Panc1 (cell line): Measurements from ENCODE around the gene NELFE. TPM values are rescaled to one million over a fixed set of nuclear protein-coding genes. Genes with fewer than 3 reads are reported as not detected.
"Not testable (repeated sequence)": the region's sequence is repeated elsewhere in the genome, so short reads cannot be mapped to it uniquely, and the experiment has no call there.

Source experiments
- ATAC-seq: fragments of 200-7000 bp; cut with Tn5 transposase; 2 replicates; pipeline ENCODE4 v1.9.1; 2020; ENCODE audit warnings: mild to moderate bottlenecking, moderate library complexity
- BruUV-seq: library from RNA; stranded (reverse); fragments of 400-500 nt; replicated peaks from 2 replicates; lab custom pipeline; 2021; lab: Mats Ljungman, UMichigan
- CTCF ChIA-PET: fragments of 300-600 bp; sonication (Branson Sonifier 250); formaldehyde crosslinking; loops from one replicate; lab custom pipeline; 2022; ENCODE audit warnings: antibody characterized with exemption; lab: Charles Lee
- POLR2A ChIA-PET: fragments of 300-600 bp; sonication (Branson Sonifier 250); formaldehyde crosslinking; loops from one replicate; lab custom pipeline; 2022; ENCODE audit warnings: antibody characterized with exemption; lab: Charles Lee
- DNase-seq: peaks from one replicate; pipeline ENCODE4 v3.0.0-alpha.2; 2010; ENCODE audit warnings: low read depth, low spot score
- H3K27ac ChIP-seq: 2 replicates; pipeline ENCODE4 v1.5.1; 2011; ENCODE audit warnings: mild to moderate bottlenecking, low read length, inconsistent platforms
- H3K27me3 ChIP-seq: fragments of 200-500 bp; sonication (Bioruptor generic); 2 replicates; pipeline ENCODE4 v1.6.0; 2014; ENCODE audit warnings: low read length, inconsistent platforms; ENCODE audit not compliant: control insufficient read depth, insufficient read depth
- H3K36me3 ChIP-seq: fragments of 200-500 bp; sonication (Bioruptor generic); 2 replicates; pipeline ENCODE4 v1.5.1; 2014; ENCODE audit warnings: inconsistent platforms, mild to moderate bottlenecking, low read length, moderate library complexity; ENCODE audit not compliant: control insufficient read depth, insufficient read depth
- H3K4me1 ChIP-seq: 2 replicates; pipeline ENCODE4 v1.5.1; 2011; ENCODE audit warnings: inconsistent platforms, mild to moderate bottlenecking, low read length, moderate library complexity; ENCODE audit not compliant: control insufficient read depth, insufficient read depth
- H3K4me3 ChIP-seq, 2 experiments: 2 replicates each; pipeline ENCODE4 v1.5.1; 2011 to 2012; ENCODE audit warnings: low read depth in 2 of 2, low read length in 2 of 2, mild to moderate bottlenecking in 2 of 2, inconsistent platforms in 1 of 2, moderate library complexity in 1 of 2
- H3K9me3 ChIP-seq: fragments of 200-500 bp; sonication (Bioruptor generic); 2 replicates; pipeline ENCODE4 v1.5.1; 2014; ENCODE audit warnings: low read depth, mild to moderate bottlenecking, inconsistent platforms, low read length, moderate library complexity; ENCODE audit not compliant: control insufficient read depth, insufficient read depth
- POLR2AphosphoS5 ChIP-seq: IDR thresholded peaks from 2 replicates; pipeline ENCODE4 v1.6.1; 2012; ENCODE audit warnings: mild to moderate bottlenecking, low read depth, low read length, moderate library complexity
- SIN3A ChIP-seq: IDR thresholded peaks from 2 replicates; pipeline ENCODE4 v1.6.1; 2012; ENCODE audit warnings: low read depth, mild to moderate bottlenecking, low read length, moderate library complexity, borderline replicate concordance; ENCODE audit not compliant: insufficient read depth
- TCF7L2 ChIP-seq: IDR thresholded peaks from 2 replicates; pipeline ENCODE4 v1.6.1; 2011; ENCODE audit warnings: mild to moderate bottlenecking, low read depth, low read length, inconsistent platforms
- in situ Hi-C: cut with HindIII; loops from 2 replicates; pipeline ENCODE4 v1.10.0; 2016; ENCODE audit warnings: low sequenced_read_pairs, low pct_unique_long_range_greater_than_20kb
- intact Hi-C: fragments of 100-400 bp; cut with micrococcal nuclease; formaldehyde crosslinking; loops from one replicate; pipeline ENCODE4 v1.10.0; 2022; ENCODE audit not compliant: unreplicated experiment
- total RNA-seq: library from RNA; stranded (reverse); gene quantifications from one replicate; pipeline ENCODE4 v1.2.1, GENCODE V29; 2021; ENCODE audit not compliant: unreplicated experiment
- TF ChIP-seq, protein P1 (sequence below), 2 experiments: IDR thresholded peaks; 2 replicates each; pipeline ENCODE4 v1.6.1; 2011 to 2012; ENCODE audit warnings: low read depth in 2 of 2, control low read depth in 1 of 2, low read length in 1 of 2, mild to moderate bottlenecking in 1 of 2, moderate library complexity in 1 of 2; ENCODE audit not compliant: insufficient read depth in 1 of 2
- TF ChIP-seq, protein P2 (sequence below): fragments of 450-650 bp; IDR thresholded peaks from 2 replicates; pipeline ENCODE4 v1.5.1; 2017; ENCODE audit warnings: mild to moderate bottlenecking

Gene NELFE
- total RNA-seq, 1 experiment from 2014 or later: 94.9 TPM

DNA sequence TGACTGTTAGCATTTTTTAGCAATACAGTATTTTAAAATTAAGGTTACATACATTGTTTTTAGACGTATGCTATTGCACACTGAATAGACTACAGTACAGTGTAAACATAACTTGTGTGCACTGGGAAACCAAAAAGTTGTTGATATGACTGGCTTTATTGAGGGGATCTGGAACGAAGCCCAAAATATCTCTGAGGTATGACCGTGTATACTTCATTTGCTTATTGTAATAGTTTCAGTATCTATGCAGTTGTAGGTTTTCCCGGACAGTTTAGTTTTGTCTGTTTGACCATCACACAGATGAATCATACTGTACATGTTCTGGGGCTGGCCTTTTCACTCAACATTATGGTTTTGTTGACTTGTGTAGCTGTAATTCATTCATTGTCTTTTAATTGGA is 50.0 kb downstream of the NELFE start:
- ChIA-PET CTCF (interaction anchor here (0.6 kb wide), 1 partner anchor 100 kb away, joined by 3 read pairs; no protein-coding TSS in a partner anchor), POLR2A (interaction anchor here (0.7 kb wide), 1 partner anchor 180 kb away, joined by 3 read pairs; the partner anchor contains the start of gene DDAH2)
- Histone ChIP-seq H3K4me3 (no peak overlapping the region), H3K27ac (no peak overlapping the region), H3K36me3 (no peaks in the 10 kb centered on the region), H3K4me1 (peaks cover 4% of the 10 kb centered on the region; the same call in 1 of the 2 replicates), H3K9me3 (no peaks in the 10 kb centered on the region), H3K27me3 (no peaks in the 10 kb centered on the region)
- in situ Hi-C loops (no loop called here), intact Hi-C loops (no loop called here)
- DNase-seq (no peak), ATAC-seq (peak; percentile 35; the same call in 1 of the 2 replicates)
- TF ChIP-seq POLR2AphosphoS5: no peak
- TF ChIP-seq, protein P1, sequence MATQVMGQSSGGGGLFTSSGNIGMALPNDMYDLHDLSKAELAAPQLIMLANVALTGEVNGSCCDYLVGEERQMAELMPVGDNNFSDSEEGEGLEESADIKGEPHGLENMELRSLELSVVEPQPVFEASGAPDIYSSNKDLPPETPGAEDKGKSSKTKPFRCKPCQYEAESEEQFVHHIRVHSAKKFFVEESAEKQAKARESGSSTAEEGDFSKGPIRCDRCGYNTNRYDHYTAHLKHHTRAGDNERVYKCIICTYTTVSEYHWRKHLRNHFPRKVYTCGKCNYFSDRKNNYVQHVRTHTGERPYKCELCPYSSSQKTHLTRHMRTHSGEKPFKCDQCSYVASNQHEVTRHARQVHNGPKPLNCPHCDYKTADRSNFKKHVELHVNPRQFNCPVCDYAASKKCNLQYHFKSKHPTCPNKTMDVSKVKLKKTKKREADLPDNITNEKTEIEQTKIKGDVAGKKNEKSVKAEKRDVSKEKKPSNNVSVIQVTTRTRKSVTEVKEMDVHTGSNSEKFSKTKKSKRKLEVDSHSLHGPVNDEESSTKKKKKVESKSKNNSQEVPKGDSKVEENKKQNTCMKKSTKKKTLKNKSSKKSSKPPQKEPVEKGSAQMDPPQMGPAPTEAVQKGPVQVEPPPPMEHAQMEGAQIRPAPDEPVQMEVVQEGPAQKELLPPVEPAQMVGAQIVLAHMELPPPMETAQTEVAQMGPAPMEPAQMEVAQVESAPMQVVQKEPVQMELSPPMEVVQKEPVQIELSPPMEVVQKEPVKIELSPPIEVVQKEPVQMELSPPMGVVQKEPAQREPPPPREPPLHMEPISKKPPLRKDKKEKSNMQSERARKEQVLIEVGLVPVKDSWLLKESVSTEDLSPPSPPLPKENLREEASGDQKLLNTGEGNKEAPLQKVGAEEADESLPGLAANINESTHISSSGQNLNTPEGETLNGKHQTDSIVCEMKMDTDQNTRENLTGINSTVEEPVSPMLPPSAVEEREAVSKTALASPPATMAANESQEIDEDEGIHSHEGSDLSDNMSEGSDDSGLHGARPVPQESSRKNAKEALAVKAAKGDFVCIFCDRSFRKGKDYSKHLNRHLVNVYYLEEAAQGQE (IDR thresholded peaks at IDR 0.05; ENCODE audit: insufficient read depth in 1 of 2, low read depth in 2 of 2, low read length in 1 of 2): no peak
- TF ChIP-seq, protein P2, sequence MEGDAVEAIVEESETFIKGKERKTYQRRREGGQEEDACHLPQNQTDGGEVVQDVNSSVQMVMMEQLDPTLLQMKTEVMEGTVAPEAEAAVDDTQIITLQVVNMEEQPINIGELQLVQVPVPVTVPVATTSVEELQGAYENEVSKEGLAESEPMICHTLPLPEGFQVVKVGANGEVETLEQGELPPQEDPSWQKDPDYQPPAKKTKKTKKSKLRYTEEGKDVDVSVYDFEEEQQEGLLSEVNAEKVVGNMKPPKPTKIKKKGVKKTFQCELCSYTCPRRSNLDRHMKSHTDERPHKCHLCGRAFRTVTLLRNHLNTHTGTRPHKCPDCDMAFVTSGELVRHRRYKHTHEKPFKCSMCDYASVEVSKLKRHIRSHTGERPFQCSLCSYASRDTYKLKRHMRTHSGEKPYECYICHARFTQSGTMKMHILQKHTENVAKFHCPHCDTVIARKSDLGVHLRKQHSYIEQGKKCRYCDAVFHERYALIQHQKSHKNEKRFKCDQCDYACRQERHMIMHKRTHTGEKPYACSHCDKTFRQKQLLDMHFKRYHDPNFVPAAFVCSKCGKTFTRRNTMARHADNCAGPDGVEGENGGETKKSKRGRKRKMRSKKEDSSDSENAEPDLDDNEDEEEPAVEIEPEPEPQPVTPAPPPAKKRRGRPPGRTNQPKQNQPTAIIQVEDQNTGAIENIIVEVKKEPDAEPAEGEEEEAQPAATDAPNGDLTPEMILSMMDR: no peak
- TF ChIP-seq TCF7L2: no peak
- TF ChIP-seq SIN3A: no peak
- BruUV-seq: no TSS peak

DNA sequence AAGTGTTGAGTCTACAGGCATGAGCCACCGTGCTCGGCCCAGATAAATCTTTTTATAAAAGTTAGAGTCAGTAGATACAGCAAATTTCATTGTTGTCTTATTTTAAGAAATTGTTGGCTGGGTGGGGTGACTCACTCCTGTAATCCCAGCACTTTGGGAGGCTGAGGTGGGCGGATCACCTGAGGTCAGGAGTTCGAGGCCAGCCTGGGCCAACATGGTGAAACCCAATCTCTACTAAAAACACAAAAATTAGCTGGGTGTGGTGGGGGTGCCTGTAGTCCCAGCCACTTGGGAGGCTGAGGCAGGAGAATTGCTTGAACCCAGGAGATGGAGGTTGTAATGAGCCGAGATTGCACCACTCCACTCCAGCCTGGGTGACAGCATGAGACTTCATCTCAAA is 50.5 kb downstream of the NELFE start:
- in situ Hi-C loops, ATAC-seq, H3K27me3 ChIP-seq, intact Hi-C loops, H3K9me3 ChIP-seq, H3K4me3 ChIP-seq, H3K4me1 ChIP-seq, H3K36me3 ChIP-seq, DNase-seq, POLR2A ChIA-PET, H3K27ac ChIP-seq, BruUV-seq: not testable (repeated sequence)
- CTCF ChIA-PET: interaction anchor here (0.6 kb wide), 1 partner anchor 145 kb away, joined by 6 read pairs; no protein-coding TSS in a partner anchor

DNA sequence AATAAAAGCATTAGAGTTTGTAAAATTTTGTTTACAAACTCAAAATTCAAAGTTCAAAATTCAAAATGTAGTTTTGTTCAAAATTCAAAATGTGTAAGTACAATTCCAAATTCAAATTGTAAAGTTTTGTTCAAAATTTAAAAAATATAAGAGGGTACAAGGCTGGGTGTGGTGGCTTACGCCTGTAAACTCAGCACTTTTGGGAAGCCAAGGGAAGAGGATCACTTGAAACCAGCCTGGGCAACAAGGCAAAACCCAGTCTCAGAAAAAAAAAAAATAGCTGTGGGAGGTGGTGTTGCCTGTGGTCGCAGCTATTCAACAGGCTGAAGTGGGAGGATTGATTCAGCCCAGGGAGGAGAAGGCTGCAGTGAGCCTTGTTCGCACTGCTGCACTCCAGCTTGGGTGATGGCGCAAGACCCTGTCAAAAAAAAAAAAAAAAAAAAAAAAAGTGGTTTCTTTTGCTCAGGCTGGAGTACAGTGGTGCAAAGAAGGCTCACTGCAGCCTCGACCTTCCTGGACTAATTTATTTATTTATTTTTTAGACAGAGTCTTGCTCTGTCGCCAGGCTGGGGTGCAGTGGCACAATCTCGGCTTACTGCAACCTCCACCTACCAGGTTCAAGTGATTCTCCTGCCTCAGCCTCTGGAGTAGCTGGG is 51.5 kb downstream of the NELFE start:
- no peaks in the 10 kb centered on the region for H3K9me3 ChIP-seq
- in situ Hi-C loops (no loop called here), intact Hi-C loops (no loop called here)
- no peak overlapping the region for H3K27ac ChIP-seq
- ATAC-seq (no peak), DNase-seq (no peak)
- peaks cover 10% of the 10 kb centered on the region for H3K4me1 ChIP-seq
- ChIA-PET CTCF (no interaction called here), POLR2A (no interaction called here)
- BruUV-seq: no TSS peak
- no peaks in the 10 kb centered on the region for H3K27me3 ChIP-seq
- TF ChIP-seq SIN3A (no peak), TCF7L2 (no peak), POLR2AphosphoS5 (no peak)
- TF ChIP-seq, protein P2: no peak
- TF ChIP-seq, protein P1 (IDR thresholded peaks at IDR 0.05; ENCODE audit: insufficient read depth in 1 of 2, low read depth in 2 of 2, low read length in 1 of 2): no peak
- no peaks in the 10 kb centered on the region for H3K36me3 ChIP-seq
- no peak overlapping the region for H3K4me3 ChIP-seq
